Bronchial epithelial cell (primary cell): ENCODE results near the gene ATP5PO. TPM values are rescaled to one million over a fixed set of nuclear protein-coding genes. Genes with fewer than 3 reads are reported as not detected.
A peak's percentile ranks its signal among the peaks of the same experiment; 100 is the strongest.

Source experiments
- DNase-seq: peaks from one replicate; pipeline ENCODE4 v3.0.0-alpha.2; 2010; ENCODE audit warnings: low read depth
- FAIRE-seq: peaks from 2 replicates; lab custom pipeline; 2011; peaks lifted over from hg19 to GRCh38; lab: Jason Lieb, UNC
- H3K27me3 ChIP-seq: 2 replicates; pipeline ENCODE4 v1.5.1; 2011; ENCODE audit warnings: low read length; ENCODE audit not compliant: control insufficient read depth, insufficient read depth
- H3K36me3 ChIP-seq: 2 replicates; pipeline ENCODE4 v1.5.1; 2011; ENCODE audit warnings: low read length; ENCODE audit not compliant: control insufficient read depth, insufficient read depth
- H3K4me3 ChIP-seq: 2 replicates; pipeline ENCODE4 v1.5.1; 2011; ENCODE audit warnings: mild to moderate bottlenecking, low read depth, low read length, control low read depth
- total RNA-seq: library from RNA; depleted of rRNA; stranded (reverse); fragments of >200 nt; gene quantifications from 2 replicates; pipeline ENCODE4 v1.2.1, GENCODE V29; 2014
- TF ChIP-seq, protein P1 (sequence below): IDR thresholded peaks from 2 replicates; pipeline ENCODE4 v1.5.1; 2011; ENCODE audit warnings: mild to moderate bottlenecking, moderate library complexity, low read length, control low read depth, inconsistent platforms; ENCODE audit not compliant: insufficient read depth, severe bottlenecking

ATP5PO gene
- total RNA-seq, 1 donor from 2014 or later = 341 TPM

DNA sequence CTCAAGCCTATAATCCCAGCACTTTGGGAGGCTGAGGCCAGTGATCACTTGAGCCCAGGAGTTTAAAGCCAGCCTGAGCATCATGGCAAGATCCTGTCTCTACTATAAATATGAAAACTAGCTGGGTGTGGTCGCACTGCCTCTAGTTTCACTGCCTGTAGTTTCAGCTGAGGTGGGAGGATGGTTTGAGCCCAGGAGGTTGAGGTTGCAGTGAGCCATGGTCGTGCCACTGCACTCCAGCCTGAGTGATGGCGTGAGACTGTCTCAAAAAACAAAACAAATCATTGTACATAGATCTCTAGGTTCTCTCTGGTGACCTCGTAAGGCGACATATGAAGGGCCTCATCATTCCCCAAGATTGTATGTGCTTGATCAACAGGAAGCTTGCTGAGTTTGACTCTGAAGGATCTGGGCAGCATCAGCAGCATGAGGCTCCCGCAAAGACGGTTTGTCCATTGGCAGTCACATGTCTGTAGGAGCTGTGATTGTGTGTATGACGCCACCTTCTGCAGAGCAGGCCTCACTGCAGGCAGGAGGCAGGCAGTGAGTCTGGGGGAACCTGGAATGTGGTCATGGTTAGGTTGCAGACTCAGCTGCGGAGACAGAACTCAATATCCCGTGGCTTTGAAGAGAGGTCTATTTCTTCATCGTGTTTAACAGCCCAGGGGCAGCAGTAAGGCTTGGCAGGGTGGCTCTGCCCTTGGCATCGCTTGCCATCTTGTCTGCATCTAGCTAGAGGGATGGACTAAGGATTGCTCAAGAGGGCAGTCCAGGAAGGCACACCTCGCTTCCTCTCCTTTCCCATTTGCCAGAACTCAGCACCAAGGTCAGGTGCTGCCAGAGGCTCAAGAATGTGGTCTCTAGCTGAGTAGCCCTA is 14.0 kb downstream of the ATP5PO start:
- peak; percentile 34 for DNase-seq
- FAIRE-seq = peak; percentile 43
- H3K36me3 ChIP-seq = peaks cover 7% of the 10 kb centered on the region

DNA sequence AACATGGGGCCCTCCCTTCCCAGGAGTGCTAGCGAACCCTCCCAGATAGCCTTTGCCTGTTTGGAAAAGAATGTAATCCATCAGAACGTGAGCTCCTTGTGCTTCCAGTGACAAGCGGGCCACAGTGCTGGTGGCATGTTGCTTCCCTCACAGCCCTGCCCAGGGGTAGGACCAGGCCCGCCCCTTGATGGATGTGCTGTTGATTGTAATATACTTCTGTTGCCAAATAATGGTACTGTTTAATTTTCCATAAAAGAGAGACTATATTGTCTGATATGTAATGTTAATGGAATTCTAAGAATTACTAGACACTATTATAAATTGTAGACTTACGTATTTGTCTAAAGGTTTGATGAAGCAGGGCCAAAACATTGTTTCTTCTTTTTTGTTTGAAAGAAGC is 16.4 kb downstream of the ATP5PO start:
- FAIRE-seq (no peak), DNase-seq (no peak)
- TF ChIP-seq, protein P1, sequence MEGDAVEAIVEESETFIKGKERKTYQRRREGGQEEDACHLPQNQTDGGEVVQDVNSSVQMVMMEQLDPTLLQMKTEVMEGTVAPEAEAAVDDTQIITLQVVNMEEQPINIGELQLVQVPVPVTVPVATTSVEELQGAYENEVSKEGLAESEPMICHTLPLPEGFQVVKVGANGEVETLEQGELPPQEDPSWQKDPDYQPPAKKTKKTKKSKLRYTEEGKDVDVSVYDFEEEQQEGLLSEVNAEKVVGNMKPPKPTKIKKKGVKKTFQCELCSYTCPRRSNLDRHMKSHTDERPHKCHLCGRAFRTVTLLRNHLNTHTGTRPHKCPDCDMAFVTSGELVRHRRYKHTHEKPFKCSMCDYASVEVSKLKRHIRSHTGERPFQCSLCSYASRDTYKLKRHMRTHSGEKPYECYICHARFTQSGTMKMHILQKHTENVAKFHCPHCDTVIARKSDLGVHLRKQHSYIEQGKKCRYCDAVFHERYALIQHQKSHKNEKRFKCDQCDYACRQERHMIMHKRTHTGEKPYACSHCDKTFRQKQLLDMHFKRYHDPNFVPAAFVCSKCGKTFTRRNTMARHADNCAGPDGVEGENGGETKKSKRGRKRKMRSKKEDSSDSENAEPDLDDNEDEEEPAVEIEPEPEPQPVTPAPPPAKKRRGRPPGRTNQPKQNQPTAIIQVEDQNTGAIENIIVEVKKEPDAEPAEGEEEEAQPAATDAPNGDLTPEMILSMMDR = no peak
- peaks cover 1% of the 10 kb centered on the region for H3K36me3 ChIP-seq
- no peak overlapping the region for H3K4me3 ChIP-seq
- H3K27me3 ChIP-seq = no peaks in the 10 kb centered on the region

More for the DNA sequence above, 14.0 kb downstream of the ATP5PO start:
- H3K27me3 ChIP-seq = no peaks in the 10 kb centered on the region
- TF ChIP-seq, protein P1 = peak; percentile 58
- H3K4me3 ChIP-seq = no peak overlapping the region

DNA sequence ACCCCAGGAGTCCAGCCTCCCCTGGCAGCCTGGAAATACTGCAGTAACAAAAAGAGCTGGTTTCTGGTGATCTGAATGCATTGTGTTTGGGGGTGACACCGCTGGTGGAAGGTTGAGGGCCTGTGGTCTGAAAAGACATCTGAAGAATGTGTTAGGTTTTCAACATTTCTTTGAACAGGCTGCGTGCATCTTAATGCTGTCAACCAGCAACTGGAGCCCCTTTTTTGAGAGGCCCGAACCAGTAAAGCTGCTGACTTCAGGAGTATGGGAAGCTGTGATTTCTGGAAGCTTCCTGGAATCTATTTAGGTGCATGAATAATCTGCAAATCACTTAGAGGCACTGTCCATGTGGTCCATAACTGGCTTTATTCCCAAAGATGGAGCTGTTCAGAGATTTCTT is 17.0 kb downstream of the ATP5PO start:
- no peak for FAIRE-seq
- Histone ChIP-seq H3K36me3 (peaks cover 1% of the 10 kb centered on the region), H3K27me3 (no peaks in the 10 kb centered on the region), H3K4me3 (no peak overlapping the region)
- DNase-seq = no peak
- TF ChIP-seq, protein P1 = no peak

DNA sequence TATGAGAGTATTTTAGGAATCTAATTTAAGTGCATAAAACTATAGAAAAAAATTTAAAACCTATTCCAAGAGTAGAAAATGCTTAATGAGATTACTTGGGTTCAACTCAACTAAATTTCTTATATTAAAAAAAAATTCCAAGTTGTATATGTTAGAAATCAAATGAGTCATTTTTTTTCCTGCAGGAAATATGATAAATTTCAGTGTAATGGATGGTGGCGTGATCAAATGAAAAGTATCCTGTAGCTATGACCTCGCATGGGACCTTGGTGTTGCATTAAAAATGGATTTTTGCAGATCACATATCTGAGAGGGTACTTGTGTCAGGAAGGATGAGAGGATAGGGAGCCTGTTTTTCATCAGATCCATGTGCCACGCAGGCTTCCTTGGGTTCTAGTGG is 17.9 kb downstream of the ATP5PO start:
- FAIRE-seq (no peak), DNase-seq (no peak)
- Histone ChIP-seq H3K36me3 (peaks cover under 1% of the 10 kb centered on the region), H3K4me3 (no peak overlapping the region), H3K27me3 (no peaks in the 10 kb centered on the region)
- TF ChIP-seq, protein P1 = no peak

DNA sequence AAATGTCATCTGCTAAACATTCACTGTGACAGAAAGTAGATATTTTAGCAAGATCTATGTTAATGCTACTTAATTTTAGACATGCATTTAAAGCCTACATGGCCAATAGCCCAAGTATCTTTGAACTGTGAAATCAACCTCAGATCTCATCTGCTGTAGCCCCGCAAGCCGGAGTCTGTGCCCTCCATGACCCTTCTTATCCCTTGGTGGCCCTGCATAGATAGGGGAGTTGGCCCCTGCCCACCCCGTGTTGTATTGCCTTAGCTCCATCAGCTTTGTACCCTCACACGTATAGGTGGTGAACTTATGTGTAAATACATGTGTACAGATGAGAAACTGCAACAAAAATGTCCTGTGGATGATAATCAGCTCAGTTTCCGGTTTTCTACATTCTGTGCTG is 18.5 kb downstream of the ATP5PO start:
- Histone ChIP-seq H3K27me3 (no peaks in the 10 kb centered on the region), H3K4me3 (no peak overlapping the region), H3K36me3 (no peaks in the 10 kb centered on the region)
- DNase-seq (no peak), FAIRE-seq (no peak)
- TF ChIP-seq, protein P1 = no peak
